Bladder microvascular endothelial cell (primary cell): ENCODE measurements around the gene CCDC106. TPM values are rescaled to one million over a fixed set of nuclear protein-coding genes. Genes with fewer than 3 reads are reported as not detected.

Experiments used
- total RNA-seq: library from RNA; depleted of rRNA; stranded (reverse); fragments of >200 nt; gene quantifications from 2 replicates; pipeline ENCODE4 v1.2.3, GENCODE V29; 2014

The CCDC106 gene
- 5.3 and 11.0 TPM in 2 replicates for total RNA-seq

GRCh38 chr19:55647732-55648584 lies at the start of gene CCDC106:
CCDC106 (plus strand) TSS chr19:55648212; CDS start chr19:55649047, 835 bp downstream.

GRCh38 chr19:55599468-55599841 lies 48.6 kb upstream of the CCDC106 start, which contains the start of gene FIZ1:
FIZ1 (minus strand) TSS chr19:55599517; CDS start chr19:55597865, 1,652 bp downstream.

GRCh38 chr19:55599842-55600661 lies 48.0 kb upstream of the CCDC106 start, which contains the start of gene ZNF524:
ZNF524 (plus strand) TSS chr19:55600288; CDS start chr19:55602113, 1,825 bp downstream.

GRCh38 chr19:55605637-55606470 lies 42.2 kb upstream of the CCDC106 start, which contains the start of gene ZNF865:
ZNF865 (plus strand) TSS chr19:55605647; CDS start chr19:55613619, 7,972 bp downstream.

GRCh38 chr19:55624109-55625003 lies 23.7 kb upstream of the CCDC106 start, which contains the start of gene ZNF784:
ZNF784 (minus strand) TSS chr19:55624566; CDS start chr19:55624561, 5 bp downstream.

GRCh38 chr19:55640577-55641425 lies 7.2 kb upstream of the CCDC106 start, which contains the start of gene ZNF580:
ZNF580 (plus strand) TSS chr19:55641002; CDS start chr19:55642509, 1,507 bp downstream.

GRCh38 chr19:55643003-55643886 lies 4.8 kb upstream of the CCDC106 start, which contains the start of gene ZNF581:
ZNF581 (plus strand) TSS chr19:55643649; CDS start chr19:55644572, 923 bp downstream.

GRCh38 chr19:55654868-55655647 lies 7.0 kb downstream of the CCDC106 start, which contains the start of gene U2AF2:
U2AF2 (plus strand) TSS chr19:55655035; CDS start chr19:55655105, 70 bp downstream.

GRCh38 chr19:55674841-55675660 lies 27.0 kb downstream of the CCDC106 start, which contains the start of gene EPN1:
EPN1 (plus strand) TSS chr19:55675226; CDS start chr19:55678628, 3,402 bp downstream.

Other genes starting within 250 kb of the CCDC106 start
- 31.8 and 82.4 TPM in 2 replicates for gene UBE2S, start 240.4 kb upstream of the CCDC106 start, total RNA-seq
- not detected in 2 replicates for gene SHISA7, start 204.9 kb upstream of the CCDC106 start, total RNA-seq
- 38.4 and 40.0 TPM in 2 replicates for gene ISOC2, start 186.6 kb upstream of the CCDC106 start, total RNA-seq
- gene C19orf85, start 183.5 kb upstream of the CCDC106 start, total RNA-seq: not detected in 2 replicates
- gene ZNF628, start 171.6 kb upstream of the CCDC106 start, total RNA-seq: 0.81 and 1.8 TPM in 2 replicates
- gene NAT14, start 163.0 kb upstream of the CCDC106 start, total RNA-seq: 9.4 and 9.8 TPM in 2 replicates
- gene SSC5D, start 159.8 kb upstream of the CCDC106 start, total RNA-seq: 0.16 and 0.31 TPM in 2 replicates
- not detected in 2 replicates for gene SBK2, start 111.1 kb upstream of the CCDC106 start, total RNA-seq
- gene SBK3, start 102.7 kb upstream of the CCDC106 start, total RNA-seq: 0.13 and 0.16 TPM in 2 replicates
- gene ZNF579, start 67.4 kb upstream of the CCDC106 start, total RNA-seq: 2.1 and 3.0 TPM in 2 replicates
- gene FIZ1, start 48.7 kb upstream of the CCDC106 start, total RNA-seq: 1.3 and 3.1 TPM in 2 replicates
- gene ZNF524, start 47.9 kb upstream of the CCDC106 start, total RNA-seq: 9.5 and 10.5 TPM in 2 replicates
- 0.97 and 1.5 TPM in 2 replicates for gene ZNF865, start 42.6 kb upstream of the CCDC106 start, total RNA-seq
- 3.9 and 4.7 TPM in 2 replicates for gene ZNF784, start 23.6 kb upstream of the CCDC106 start, total RNA-seq
- gene ZNF580, start 7.2 kb upstream of the CCDC106 start, total RNA-seq: 1.5 and 2.9 TPM in 2 replicates
- 11.5 and 18.0 TPM in 2 replicates for gene ZNF581, start 4.6 kb upstream of the CCDC106 start, total RNA-seq
- 94.9 and 152 TPM in 2 replicates for gene U2AF2, start 6.8 kb downstream of the CCDC106 start, total RNA-seq
- gene EPN1, start 27.0 kb downstream of the CCDC106 start, total RNA-seq: 22.2 and 199 TPM in 2 replicates
- not detected in 2 replicates for gene NLRP9, start 90.2 kb downstream of the CCDC106 start, total RNA-seq
- gene RFPL4A, start 110.9 kb downstream of the CCDC106 start, total RNA-seq: 0.16 and 2.3 TPM in 2 replicates
- gene RFPL4AL1, start 120.9 kb downstream of the CCDC106 start, total RNA-seq: 0.31 TPM in 1 of 2 replicates, not detected in the other
- gene NLRP11, start 183.8 kb downstream of the CCDC106 start, total RNA-seq: 0.06 TPM in 1 of 2 replicates, not detected in the other
- gene NLRP4, start 188.3 kb downstream of the CCDC106 start, total RNA-seq: not detected in 2 replicates